HT-29 (cell line): ENCODE results near the gene YJEFN3. TPM values are rescaled to one million over a fixed set of nuclear protein-coding genes. Genes with fewer than 3 reads are reported as not detected.

Experiments used
- DNase-seq: peaks from one replicate; pipeline ENCODE4 v3.0.0-alpha.2; 2015; ENCODE audit warnings: low spot score
- total RNA-seq: library from RNA; depleted of rRNA; stranded (reverse); fragments of >200 nt; shearing (Covaris generic); gene quantifications from 2 replicates; pipeline ENCODE4 v1.2.3, GENCODE V29; 2014

The YJEFN3 gene
- total RNA-seq, 1 experiment from 2014 or later: 1.0 TPM

- DNase-seq: no peak
Measured at GRCh38 chr19:19523177-19523576, 5.5 kb upstream of the YJEFN3 start.

- DNase-seq: no peak
Measured at GRCh38 chr19:19524053-19524452, 4.7 kb upstream of the YJEFN3 start.

- DNase-seq: no peak
Measured at GRCh38 chr19:19525611-19526380, 2.9 kb upstream of the YJEFN3 start.

GRCh38 chr19:19526581-19527370 is 1.9 kb upstream of the YJEFN3 start:
- no peak for DNase-seq

- DNase-seq: no peak
Measured at GRCh38 chr19:19527371-19527656, 1.4 kb upstream of the YJEFN3 start.

- DNase-seq: no peak
Measured at GRCh38 chr19:19527674-19528625, 761 bp upstream of the YJEFN3 start.

- no peak for DNase-seq
Measured at GRCh38 chr19:19529783-19530422, 1.2 kb downstream of the YJEFN3 start.

GRCh38 chr19:19530423-19530804 is 1.7 kb downstream of the YJEFN3 start:
- no peak for DNase-seq

GRCh38 chr19:19530889-19531288 is 2.2 kb downstream of the YJEFN3 start:
- no peak for DNase-seq

- DNase-seq: peak; percentile 74
Measured at GRCh38 chr19:19531951-19532805, 3.5 kb downstream of the YJEFN3 start.

- DNase-seq: no peak
Measured at GRCh38 chr19:19532806-19533701, 4.3 kb downstream of the YJEFN3 start.

- no peak for DNase-seq
Measured at GRCh38 chr19:19533841-19534240, 5.1 kb downstream of the YJEFN3 start.

- DNase-seq: no peak
Measured at GRCh38 chr19:19534556-19535265, 6.0 kb downstream of the YJEFN3 start.

GRCh38 chr19:19535311-19536191 is 6.8 kb downstream of the YJEFN3 start:
- DNase-seq: no peak

GRCh38 chr19:19537075-19538048 is 8.7 kb downstream of the YJEFN3 start:
- DNase-seq: no peak

GRCh38 chr19:19538061-19538784 is 9.5 kb downstream of the YJEFN3 start, which contains the start of gene CILP2:
Gene CILP2 (plus strand): TSS chr19:19538265. CDS start chr19:19538350, 85 bp downstream.
- no peak for DNase-seq
